HepG2 (cell line): ENCODE measurements around the gene PACC1. TPM values are rescaled to one million over a fixed set of nuclear protein-coding genes. Genes with fewer than 3 reads are reported as not detected.

Experiments
- CBX2 ChIP-seq, 2 experiments: fragments of 200-600 bp in 1 of 2; sonication (generic); formaldehyde crosslinking in 1 of 2; IDR thresholded peaks; 2 replicates each; pipeline versions ENCODE4 v1.7.0 to v1.8.1; 2018 to 2022; ENCODE audit warnings: low read depth in 2 of 2, low read length in 1 of 2, mild to moderate bottlenecking in 1 of 2, missing genetic modification reagents in 1 of 2
- CCAR2 ChIP-seq: fragments of 200-400 bp; formaldehyde crosslinking; optimal IDR thresholded peaks from 2 replicates; pipeline ENCODE3; 2018; ENCODE audit warnings: low read depth, mild to moderate bottlenecking, low read length, moderate library complexity
- DBP ChIP-seq: sonication (generic); formaldehyde crosslinking; IDR thresholded peaks from 2 replicates; pipeline ENCODE4 v1.4.0; 2020; ENCODE audit warnings: missing genetic modification reagents; ENCODE audit errors: not compliant biosample characterization
- HOXA7 ChIP-seq: sonication (generic); formaldehyde crosslinking; IDR thresholded peaks from 2 replicates; pipeline ENCODE4 v1.8.1; 2022; ENCODE audit warnings: mild to moderate bottlenecking, missing genetic modification reagents, moderate library complexity
- IKZF5 ChIP-seq: IDR thresholded peaks from 2 replicates; pipeline ENCODE4 v1.6.1; 2018; ENCODE audit warnings: missing genetic modification reagents, mild to moderate bottlenecking, missing compliant biosample characterization
- KDM2A ChIP-seq: sonication (generic); formaldehyde crosslinking; IDR thresholded peaks from 2 replicates; pipeline ENCODE4 v1.4.0; 2020; ENCODE audit warnings: low read depth, missing genetic modification reagents, borderline replicate concordance
- KLF6 ChIP-seq: IDR thresholded peaks from 2 replicates; pipeline ENCODE4 v1.8.0; 2016; ENCODE audit warnings: missing biosample characterization, missing genetic modification reagents
- MAZ ChIP-seq, 2 experiments: sonication (generic) in 1 of 2; formaldehyde crosslinking in 1 of 2; IDR thresholded peaks; 2 replicates each; pipeline versions ENCODE4 v1.5.0 to v1.6.1; 2012 to 2020; ENCODE audit warnings: low read depth in 2 of 2, mild to moderate bottlenecking in 2 of 2, borderline replicate concordance in 1 of 2, improper control_type of control experiment in 1 of 2, low read length in 1 of 2, missing genetic modification reagents in 1 of 2, moderate library complexity in 1 of 2
- MED8 ChIP-seq: sonication (generic); formaldehyde crosslinking; IDR thresholded peaks from 2 replicates; pipeline ENCODE4 v1.8.1; 2023; ENCODE audit warnings: mild to moderate bottlenecking, missing genetic modification reagents; ENCODE audit not compliant: insufficient replicate concordance
- MIER2 ChIP-seq: IDR thresholded peaks from 2 replicates; pipeline ENCODE4 v1.6.1; 2016; ENCODE audit warnings: missing biosample characterization, missing genetic modification reagents
- MXD4 ChIP-seq: IDR thresholded peaks from 2 replicates; pipeline ENCODE4 v1.6.1; 2016; ENCODE audit warnings: mild to moderate bottlenecking, missing biosample characterization, missing genetic modification reagents
- NKX3-1 ChIP-seq: sonication (generic); formaldehyde crosslinking; IDR thresholded peaks from 2 replicates; pipeline ENCODE4 v1.5.0; 2020; ENCODE audit warnings: missing genetic modification reagents
- SP1 ChIP-seq, 2 experiments: fragments of 450-650 bp in 1 of 2; sonication (generic) in 1 of 2; formaldehyde crosslinking in 1 of 2; IDR thresholded peaks; 2 replicates each; pipeline versions ENCODE4 v1.4.0 to v1.6.1; 2016 to 2020; ENCODE audit warnings: missing genetic modification reagents in 1 of 2
- SUZ12 ChIP-seq: fragments of 150-350 bp; IDR thresholded peaks from 2 replicates; pipeline ENCODE4 v1.6.1; 2014; ENCODE audit warnings: low read depth, low read length
- TFAP4 ChIP-seq: sonication (generic); IDR thresholded peaks from 2 replicates; pipeline ENCODE4 v1.6.1; 2016; ENCODE audit warnings: low read depth, borderline replicate concordance
- TFE3 ChIP-seq: IDR thresholded peaks from 2 replicates; pipeline ENCODE4 v1.6.1; 2016
- THAP7 ChIP-seq: sonication (generic); formaldehyde crosslinking; IDR thresholded peaks from 2 replicates; pipeline ENCODE4 v1.8.1; 2023; ENCODE audit warnings: mild to moderate bottlenecking, missing genetic modification reagents
- ZMYM4 ChIP-seq: sonication (generic); formaldehyde crosslinking; IDR thresholded peaks from 2 replicates; pipeline ENCODE4 v1.8.1; 2023; ENCODE audit warnings: mild to moderate bottlenecking, missing genetic modification reagents
- ZNF33A ChIP-seq: sonication (generic); formaldehyde crosslinking; IDR thresholded peaks from 2 replicates; pipeline ENCODE4 v1.5.1; 2020; ENCODE audit warnings: missing genetic modification reagents, mild to moderate bottlenecking, moderate library complexity, borderline replicate concordance
- ZNF720 ChIP-seq: sonication (generic); formaldehyde crosslinking; IDR thresholded peaks from 2 replicates; pipeline ENCODE4 v1.4.0; 2020; ENCODE audit warnings: missing genetic modification reagents
- ZNF788 ChIP-seq: sonication (generic); formaldehyde crosslinking; IDR thresholded peaks from 2 replicates; pipeline ENCODE4 v1.5.0; 2020; ENCODE audit warnings: mild to moderate bottlenecking, missing genetic modification reagents, borderline replicate concordance
- ZSCAN9 ChIP-seq: IDR thresholded peaks from 2 replicates; pipeline ENCODE4 v1.6.1; 2016; ENCODE audit warnings: borderline replicate concordance
- polyA plus RNA-seq, 8 experiments: library from polyadenylated mRNA; depleted of rRNA in 3 of 8; stranded (reverse) in 7 of 8; unstranded in 1 of 8; fragments of >200 nt; fragmentation: Illumina TruSeq in 4 of 8; extraction: Trizol in 4 of 8; gene quantifications; 2 replicates each; pipeline versions ENCODE4 v1.2.1 to v1.2.3, GENCODE V29; 2011 to 2016; ENCODE audit warnings: low read depth in 4 of 8, missing spikeins in 1 of 8, mixed read lengths in 1 of 8; ENCODE audit not compliant: insufficient read depth in 1 of 8
- total RNA-seq, 5 experiments: library from RNA; depleted of rRNA; stranded (reverse); fragments of >200 nt; fragmentation: Illumina TruSeq; extraction: Trizol; gene quantifications; 2 replicates each; pipeline ENCODE4 v1.2.3, GENCODE V29; 2016; ENCODE audit warnings: low read depth in 1 of 5

The PACC1 gene
- total and polyA plus RNA-seq, 2 of the 13 experiments (the other 11 are each of a cell fraction or from before 2014, with no cell fraction given) = 9.4 to 10.7 TPM

- no peak for TF ChIP-seq NKX3-1 (CRISPR knock-in tag)
- no peak for TF ChIP-seq CCAR2
- TF ChIP-seq DBP (CRISPR knock-in tag) = no peak
- TF ChIP-seq ZNF33A (CRISPR knock-in tag) = no peak
- peak; percentile 77; the same call in 1 of the 2 replicates for TF ChIP-seq KLF6 (CRISPR knock-in tag)
- TF ChIP-seq THAP7 (CRISPR knock-in tag) = no peak; the same call in 1 of the 2 replicates
- TF ChIP-seq MIER2 = no peak
- TF ChIP-seq MAZ (IDR thresholded peaks at IDR 0.05; ENCODE audit: borderline replicate concordance, low read depth, low read length) = no peak
- peak; percentile 87 for TF ChIP-seq MAZ (CRISPR knock-in tag; IDR thresholded peaks at IDR 0.05; ENCODE audit: low read depth)
- TF ChIP-seq TFAP4 = peak; percentile 46; the same call in 1 of the 2 replicates
- peak; percentile 42 for TF ChIP-seq MED8 (CRISPR knock-in tag)
- TF ChIP-seq SP1 (IDR thresholded peaks at IDR 0.05) = no peak
- peak; percentile 49 for TF ChIP-seq SP1 (CRISPR knock-in tag; IDR thresholded peaks at IDR 0.05)
- no peak; the same call in 1 of the 2 replicates for TF ChIP-seq ZMYM4
- peak; percentile 60; the same call in 1 of the 2 replicates for TF ChIP-seq TFE3 (CRISPR knock-in tag)
- TF ChIP-seq HOXA7 = no peak
- no peak for TF ChIP-seq ZNF720
- peak; percentile 66 for TF ChIP-seq IKZF5 (CRISPR knock-in tag)
- TF ChIP-seq ZNF788 (CRISPR knock-in tag) = peak; percentile 82; the same call in 1 of the 2 replicates
- TF ChIP-seq MXD4 (CRISPR knock-in tag) = no peak
- TF ChIP-seq SUZ12 = peak; percentile 51
- peak; percentile 92 for TF ChIP-seq KDM2A (CRISPR knock-in tag)
- TF ChIP-seq ZSCAN9 (CRISPR knock-in tag) = 0 out of 2 replicates have a peak, but pooled peaks have one; percentile 19
- no peak for TF ChIP-seq CBX2 (IDR thresholded peaks at IDR 0.05; ENCODE audit: low read depth, low read length)
- TF ChIP-seq CBX2 (CRISPR knock-in tag; IDR thresholded peaks at IDR 0.05; ENCODE audit: low read depth) = no peak
Observed at GRCh38 chr1:212414328-212415106, at the start of gene PACC1 (continued).
